Neural crest cell (in vitro differentiated cells): ENCODE results near the gene VPS4B. TPM values are rescaled to one million over a fixed set of nuclear protein-coding genes. Genes with fewer than 3 reads are reported as not detected.

ENCODE experiments used
- DNase-seq: peaks from one replicate; pipeline ENCODE4 v3.0.0; 2021; ENCODE audit warnings: low read depth, mixed read lengths, low spot score
- H3K27ac Mint-ChIP-seq: one replicate; pipeline ENCODE4 v1.8.0; 2021; ENCODE audit warnings: mild to moderate bottlenecking, mixed read lengths; ENCODE audit not compliant: unreplicated experiment
- H3K27me3 Mint-ChIP-seq: 2 replicates; pipeline ENCODE4 v1.8.0; 2021; ENCODE audit warnings: low read depth, mild to moderate bottlenecking, mixed read lengths
- H3K36me3 Mint-ChIP-seq: 2 replicates; pipeline ENCODE4 v1.8.0; 2021; ENCODE audit warnings: low read depth, mild to moderate bottlenecking, mixed read lengths
- H3K4me1 Mint-ChIP-seq: 2 replicates; pipeline ENCODE4 v1.8.0; 2021; ENCODE audit warnings: mixed read lengths
- H3K4me3 Mint-ChIP-seq: one replicate; pipeline ENCODE4 v1.8.0; 2021; ENCODE audit warnings: mild to moderate bottlenecking, mixed read lengths
- H3K9me3 Mint-ChIP-seq: 2 replicates; pipeline ENCODE4 v1.8.0; 2021; ENCODE audit warnings: mixed read lengths
- CTCF ChIP-seq: fragments of 200-600 bp; sonication (generic); conservative IDR thresholded peaks from 2 replicates; pipeline ENCODE4 v1.5.0; 2021; ENCODE audit warnings: antibody characterized with exemption, mild to moderate bottlenecking
- total RNA-seq: library from RNA; stranded (reverse); gene quantifications from 2 replicates; pipeline ENCODE4 v1.2.1, GENCODE V29; 2021

VPS4B gene
- total RNA-seq, 1 donor from 2014 or later: 34.2 TPM

GRCh38 chr18:63410792-63411191 is 11.5 kb downstream of the VPS4B start:
- H3K4me1 Mint-ChIP-seq: no peaks in the 10 kb centered on the region
- H3K27ac Mint-ChIP-seq: no peak overlapping the region
- H3K9me3 Mint-ChIP-seq: no peaks in the 10 kb centered on the region
- no peaks in the 10 kb centered on the region for H3K27me3 Mint-ChIP-seq
- no peak overlapping the region for H3K4me3 Mint-ChIP-seq
- DNase-seq: no peak
- H3K36me3 Mint-ChIP-seq: peaks cover 6% of the 10 kb centered on the region
- no peak for TF ChIP-seq CTCF

GRCh38 chr18:63409301-63409700 is 13.0 kb downstream of the VPS4B start:
- DNase-seq: no peak
- Mint-ChIP-seq H3K4me3 (no peak overlapping the region), H3K36me3 (peaks cover 6% of the 10 kb centered on the region), H3K4me1 (no peaks in the 10 kb centered on the region), H3K27ac (no peak overlapping the region), H3K9me3 (no peaks in the 10 kb centered on the region), H3K27me3 (no peaks in the 10 kb centered on the region)
- TF ChIP-seq CTCF: no peak

GRCh38 chr18:63407734-63408133 is 14.5 kb downstream of the VPS4B start:
- DNase-seq: no peak
- Mint-ChIP-seq H3K9me3 (no peaks in the 10 kb centered on the region), H3K27ac (no peak overlapping the region), H3K4me3 (no peak overlapping the region), H3K27me3 (no peaks in the 10 kb centered on the region), H3K36me3 (peaks cover 3% of the 10 kb centered on the region), H3K4me1 (no peaks in the 10 kb centered on the region)
- no peak for TF ChIP-seq CTCF

- Mint-ChIP-seq H3K9me3 (no peaks in the 10 kb centered on the region), H3K4me1 (no peaks in the 10 kb centered on the region), H3K27me3 (no peaks in the 10 kb centered on the region), H3K27ac (no peak overlapping the region), H3K4me3 (no peak overlapping the region), H3K36me3 (peaks cover 2% of the 10 kb centered on the region)
- no peak for TF ChIP-seq CTCF
- no peak for DNase-seq
Observed at GRCh38 chr18:63405986-63406385, 16.3 kb downstream of the VPS4B start.

- Mint-ChIP-seq H3K27ac (no peak overlapping the region), H3K9me3 (no peaks in the 10 kb centered on the region), H3K4me3 (no peak overlapping the region), H3K27me3 (no peaks in the 10 kb centered on the region), H3K4me1 (no peaks in the 10 kb centered on the region), H3K36me3 (peaks cover 2% of the 10 kb centered on the region)
- no peak for TF ChIP-seq CTCF
- DNase-seq: no peak
Observed at GRCh38 chr18:63402246-63403162, 19.8 kb downstream of the VPS4B start.
